HUES64 (cell line): Measurements from ENCODE around the gene TBC1D22A.

Experiments used
- H3K27ac ChIP-seq: 2 replicates; pipeline ENCODE4 v1.7.0; 2013; ENCODE audit warnings: low read depth, low read length, inconsistent platforms
- H3K27me3 ChIP-seq: 2 replicates; pipeline ENCODE4 v1.6.1; 2013; ENCODE audit warnings: mild to moderate bottlenecking, low read length; ENCODE audit not compliant: insufficient read depth
- H3K36me3 ChIP-seq: 2 replicates; pipeline ENCODE4 v1.6.1; 2013; ENCODE audit warnings: mild to moderate bottlenecking, low read length; ENCODE audit not compliant: insufficient read depth
- H3K4me1 ChIP-seq: 2 replicates; pipeline ENCODE4 v1.6.1; 2013; ENCODE audit warnings: mild to moderate bottlenecking, low read length, moderate library complexity; ENCODE audit not compliant: insufficient read depth
- H3K4me3 ChIP-seq: 2 replicates; pipeline ENCODE4 v1.5.1; 2013; ENCODE audit warnings: mild to moderate bottlenecking, low read length, moderate library complexity
- H3K9ac ChIP-seq: 2 replicates; pipeline ENCODE4 v1.6.1; 2013; ENCODE audit warnings: mild to moderate bottlenecking, low read depth, low read length
- H3K9me3 ChIP-seq: 2 replicates; pipeline ENCODE4 v1.6.1; 2013; ENCODE audit warnings: low read depth, low read length; ENCODE audit not compliant: insufficient read depth
- WGBS: fragments of 150-250, 120-280 bp; methylation state at CpG from one replicate; pipeline ENCODE4 v1.1.7; 2013; ENCODE audit warnings: missing lambda C conversion rate; 5-methylcytosine and 5-hydroxymethylcytosine counted together

The TBC1D22A gene

DNA sequence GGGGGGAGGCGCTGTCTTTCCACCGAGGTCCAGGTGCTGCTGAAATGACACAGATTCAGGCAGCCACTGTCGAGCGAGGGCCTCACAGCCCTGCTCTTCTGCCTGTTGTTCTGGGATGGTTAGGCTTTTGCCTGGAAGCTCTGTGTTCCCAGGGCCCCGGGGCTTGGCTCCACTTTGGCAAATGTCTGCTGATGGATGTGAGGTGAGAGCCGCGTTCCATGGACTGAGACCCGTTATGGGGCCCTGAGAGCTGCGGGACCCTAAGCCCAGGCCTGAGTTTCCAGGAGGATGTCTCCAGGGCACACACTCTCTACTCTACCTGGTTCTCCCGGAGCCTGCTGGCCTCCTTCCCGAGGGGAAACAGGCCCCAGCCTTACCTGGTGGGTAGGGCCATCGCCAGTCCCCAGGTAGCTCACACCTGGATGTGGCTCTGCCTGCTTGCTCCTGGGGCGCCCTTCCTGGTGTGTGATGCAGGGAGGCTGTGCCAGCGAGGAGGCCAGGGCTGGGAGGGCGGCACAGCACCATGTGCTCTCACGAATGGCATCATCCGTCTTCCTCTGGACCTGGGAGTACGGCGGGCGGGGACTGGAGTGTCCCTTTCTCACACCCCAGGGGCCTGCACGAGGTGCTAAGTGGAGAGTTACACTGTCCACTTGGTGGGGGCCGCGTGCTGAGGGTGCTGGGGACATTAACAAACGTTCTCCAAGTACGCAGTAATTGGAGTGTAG lies 435.5 kb downstream of the TBC1D22A start:
- H3K4me1 ChIP-seq, result no peaks in the 10 kb centered on the region
- H3K9ac ChIP-seq, result no peak overlapping the region
- WGBS, result 87% methylated on average over 25 of the region's 25 CpGs
- H3K9me3 ChIP-seq, result peaks cover 25% of the 10 kb centered on the region
- no peak overlapping the region for H3K27ac ChIP-seq
- no peak overlapping the region for H3K4me3 ChIP-seq
- no peaks in the 10 kb centered on the region for H3K27me3 ChIP-seq
- H3K36me3 ChIP-seq, result no peaks in the 10 kb centered on the region

DNA sequence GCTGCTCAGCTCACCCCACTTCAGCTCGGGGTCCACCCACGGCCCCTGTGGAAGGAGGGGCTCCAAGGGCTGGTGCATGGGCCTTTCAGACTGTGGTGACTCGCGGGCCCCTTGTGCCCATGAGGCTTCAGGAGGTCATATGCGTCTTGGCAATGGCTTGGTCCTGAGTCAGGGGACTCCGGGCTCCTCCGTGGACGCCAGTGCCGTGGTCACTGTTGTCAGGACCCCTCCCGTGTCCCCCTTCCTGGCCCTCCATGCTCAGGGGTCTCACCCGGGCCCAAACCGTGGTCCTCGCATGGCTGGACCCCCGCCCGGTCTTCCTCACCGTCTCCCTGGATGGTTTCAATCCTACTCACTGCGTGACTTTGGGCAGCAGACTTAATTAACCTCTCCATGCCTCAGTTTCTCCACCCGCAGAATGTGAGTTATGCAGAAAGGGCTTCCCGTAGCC lies 436.4 kb downstream of the TBC1D22A start:
- WGBS, result 92% methylated on average over 19 of the region's 19 CpGs
- no peak overlapping the region for H3K9ac ChIP-seq
- H3K4me3 ChIP-seq, result no peak overlapping the region
- H3K27ac ChIP-seq, result no peak overlapping the region
- H3K9me3 ChIP-seq, result peaks cover 34% of the 10 kb centered on the region
- H3K4me1 ChIP-seq, result no peaks in the 10 kb centered on the region
- no peaks in the 10 kb centered on the region for H3K36me3 ChIP-seq
- no peaks in the 10 kb centered on the region for H3K27me3 ChIP-seq

GRCh38 chr22:47199261-47199978 lies 437.0 kb downstream of the TBC1D22A start:
- Histone ChIP-seq H3K4me1 (no peaks in the 10 kb centered on the region), H3K9me3 (peaks cover 39% of the 10 kb centered on the region), H3K4me3 (no peak overlapping the region), H3K27me3 (no peaks in the 10 kb centered on the region), H3K27ac (no peak overlapping the region), H3K36me3 (no peaks in the 10 kb centered on the region), H3K9ac (no peak overlapping the region)
- WGBS, result 91% methylated on average over 33 of the region's 33 CpGs

DNA sequence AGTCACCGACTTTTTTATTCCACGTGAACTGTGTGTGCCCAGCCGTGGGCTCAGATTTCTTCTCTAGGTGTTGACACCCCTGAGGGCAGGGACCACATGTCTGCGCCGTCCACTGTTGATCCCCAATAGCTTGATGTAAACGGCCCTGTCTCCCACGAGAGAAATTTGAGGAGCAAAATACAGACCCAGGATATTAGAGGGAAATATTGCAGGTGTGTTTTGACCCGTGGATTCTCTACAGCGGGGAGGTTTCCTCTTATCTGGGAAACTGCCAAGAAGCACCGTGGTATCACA lies 437.5 kb downstream of the TBC1D22A start:
- no peak overlapping the region for H3K27ac ChIP-seq
- no peaks in the 10 kb centered on the region for H3K36me3 ChIP-seq
- H3K27me3 ChIP-seq, result no peaks in the 10 kb centered on the region
- peaks cover 36% of the 10 kb centered on the region for H3K9me3 ChIP-seq
- 89% methylated on average over 10 of the region's 10 CpGs for WGBS
- no peaks in the 10 kb centered on the region for H3K4me1 ChIP-seq
- no peak overlapping the region for H3K4me3 ChIP-seq
- no peak overlapping the region for H3K9ac ChIP-seq

GRCh38 chr22:47200273-47201051 lies 438.0 kb downstream of the TBC1D22A start:
- Histone ChIP-seq H3K27me3 (no peaks in the 10 kb centered on the region), H3K9ac (no peak overlapping the region), H3K4me1 (no peaks in the 10 kb centered on the region), H3K9me3 (peaks cover 38% of the 10 kb centered on the region), H3K36me3 (no peaks in the 10 kb centered on the region), H3K4me3 (no peak overlapping the region), H3K27ac (no peak overlapping the region)
- WGBS, result 90% methylated on average over 25 of the region's 25 CpGs

- no peaks in the 10 kb centered on the region for H3K4me1 ChIP-seq
- H3K27me3 ChIP-seq, result no peaks in the 10 kb centered on the region
- H3K9ac ChIP-seq, result no peak overlapping the region
- no peaks in the 10 kb centered on the region for H3K36me3 ChIP-seq
- no peak overlapping the region for H3K27ac ChIP-seq
- peaks cover 39% of the 10 kb centered on the region for H3K9me3 ChIP-seq
- WGBS, result 91% methylated on average over 15 of the region's 15 CpGs
- no peak overlapping the region for H3K4me3 ChIP-seq
Measured at GRCh38 chr22:47201186-47201995, 438.9 kb downstream of the TBC1D22A start.

- Histone ChIP-seq H3K27ac (no peak overlapping the region), H3K36me3 (no peaks in the 10 kb centered on the region), H3K9me3 (peaks cover 39% of the 10 kb centered on the region), H3K9ac (no peak overlapping the region), H3K27me3 (no peaks in the 10 kb centered on the region), H3K4me3 (no peak overlapping the region), H3K4me1 (no peaks in the 10 kb centered on the region)
- 92% methylated on average over 27 of the region's 27 CpGs for WGBS
Measured at GRCh38 chr22:47201996-47202818, 439.8 kb downstream of the TBC1D22A start.

DNA sequence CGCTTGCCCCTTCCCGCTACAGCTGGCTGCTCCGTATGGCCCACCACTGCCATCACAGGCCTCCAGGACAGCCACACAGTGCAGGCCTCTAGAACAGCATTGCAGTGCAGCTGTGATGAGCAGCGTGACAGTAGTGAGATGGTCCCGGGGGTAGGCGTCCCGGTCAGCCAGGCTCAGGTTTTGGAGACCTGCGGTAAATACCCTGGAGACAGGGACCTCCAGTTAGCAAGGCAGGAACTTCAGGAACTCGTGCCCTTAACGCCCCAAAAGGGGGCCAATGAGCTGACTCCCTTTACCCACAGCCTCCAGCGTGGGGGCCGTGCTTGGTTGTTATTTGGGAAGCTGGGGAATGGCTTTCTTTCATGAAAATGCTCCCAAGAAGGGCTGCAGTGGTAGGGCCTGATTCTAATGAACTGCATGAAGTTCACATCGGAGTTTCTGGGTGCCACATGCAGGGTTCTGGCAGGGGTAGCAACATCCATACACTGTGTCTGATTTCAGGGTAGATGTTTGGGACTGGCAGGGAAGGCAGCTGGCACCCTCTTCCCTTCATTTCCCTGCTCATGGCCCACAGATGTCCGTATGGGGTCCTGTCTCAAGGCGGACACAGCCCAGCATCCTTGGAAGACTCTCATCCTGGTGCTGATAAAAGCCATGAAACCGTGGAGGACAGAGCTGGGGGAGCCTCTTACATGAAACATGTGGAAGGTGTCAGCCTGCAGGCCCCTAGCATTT lies 440.5 kb downstream of the TBC1D22A start:
- WGBS, result 80% methylated on average over 16 of the region's 16 CpGs
- Histone ChIP-seq H3K9me3 (peaks cover 46% of the 10 kb centered on the region), H3K4me3 (no peak overlapping the region), H3K27ac (no peak overlapping the region), H3K4me1 (no peaks in the 10 kb centered on the region), H3K9ac (no peak overlapping the region), H3K27me3 (no peaks in the 10 kb centered on the region), H3K36me3 (no peaks in the 10 kb centered on the region)

DNA sequence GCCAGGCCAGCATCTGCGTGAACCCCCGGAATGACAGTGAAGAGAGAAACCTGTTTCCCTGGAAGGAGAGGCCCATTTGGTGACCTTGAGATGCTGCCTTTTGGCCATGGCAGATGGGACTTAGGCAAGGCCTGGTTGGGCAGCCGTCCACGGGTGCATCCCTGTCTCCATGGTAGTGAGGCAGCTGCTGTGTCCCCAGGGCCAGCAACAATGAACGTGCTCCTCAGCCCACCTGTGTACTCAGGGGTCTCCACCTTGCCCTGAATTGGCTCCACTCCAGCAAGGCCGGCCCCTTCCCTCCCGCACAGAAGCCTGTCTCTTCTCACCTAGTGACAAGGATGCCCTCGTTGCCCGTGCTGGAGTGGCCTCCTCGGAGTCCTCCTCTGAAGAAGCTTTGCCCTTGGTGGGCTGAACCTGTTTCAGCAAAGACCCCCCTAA lies 441.1 kb downstream of the TBC1D22A start:
- H3K36me3 ChIP-seq, result no peaks in the 10 kb centered on the region
- no peak overlapping the region for H3K27ac ChIP-seq
- no peaks in the 10 kb centered on the region for H3K4me1 ChIP-seq
- H3K9me3 ChIP-seq, result peaks cover 52% of the 10 kb centered on the region
- no peaks in the 10 kb centered on the region for H3K27me3 ChIP-seq
- H3K4me3 ChIP-seq, result no peak overlapping the region
- 88% methylated on average over 10 of the region's 10 CpGs for WGBS
- no peak overlapping the region for H3K9ac ChIP-seq
